Measurements from ENCODE around the gene DNM3.

- no peak for TF ChIP-seq CTCF (IDR thresholded peaks at IDR 0.05; ENCODE audit: extremely low read depth in 1 of 2, insufficient read depth in 1 of 2, low read depth in 1 of 2, low read length in 2 of 2)
- TF ChIP-seq POLR2A (IDR thresholded peaks at IDR 0.05; ENCODE audit: low read depth, low read length) = no peak
- TF ChIP-seq, protein P1, sequence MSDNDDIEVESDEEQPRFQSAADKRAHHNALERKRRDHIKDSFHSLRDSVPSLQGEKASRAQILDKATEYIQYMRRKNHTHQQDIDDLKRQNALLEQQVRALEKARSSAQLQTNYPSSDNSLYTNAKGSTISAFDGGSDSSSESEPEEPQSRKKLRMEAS (IDR thresholded peaks at IDR 0.05; ENCODE audit: insufficient read depth, insufficient read length) = no peak
- no peak for TF ChIP-seq EZH2 (IDR thresholded peaks at IDR 0.05; ENCODE audit: borderline replicate concordance, low read depth, low read length, severe bottlenecking)
- TF ChIP-seq JUN (IDR thresholded peaks at IDR 0.05; ENCODE audit: borderline replicate concordance, insufficient read depth, insufficient read length, low read depth) = no peak
These were observed 405.5 kb downstream of the DNM3 start for GRCh38 chr1:172246521-172247390.
